ENCODE results near the gene CLOCK. TPM values are rescaled to one million over a fixed set of nuclear protein-coding genes. Genes with fewer than 3 reads are reported as not detected.

Gene CLOCK
- total RNA-seq, 1 donor from 2014 or later, result 27.9 TPM

- no peak for DNase-seq (ENCODE audit: low spot score)
Measured at GRCh38 chr4:55382488-55383003, 164.2 kb downstream of the CLOCK start.

- DNase-seq (ENCODE audit: low spot score), result no peak
Measured at GRCh38 chr4:55381502-55381901, 165.2 kb downstream of the CLOCK start.

GRCh38 chr4:55380576-55380975 is 166.1 kb downstream of the CLOCK start:
- no peak for DNase-seq (ENCODE audit: low spot score)

DNA sequence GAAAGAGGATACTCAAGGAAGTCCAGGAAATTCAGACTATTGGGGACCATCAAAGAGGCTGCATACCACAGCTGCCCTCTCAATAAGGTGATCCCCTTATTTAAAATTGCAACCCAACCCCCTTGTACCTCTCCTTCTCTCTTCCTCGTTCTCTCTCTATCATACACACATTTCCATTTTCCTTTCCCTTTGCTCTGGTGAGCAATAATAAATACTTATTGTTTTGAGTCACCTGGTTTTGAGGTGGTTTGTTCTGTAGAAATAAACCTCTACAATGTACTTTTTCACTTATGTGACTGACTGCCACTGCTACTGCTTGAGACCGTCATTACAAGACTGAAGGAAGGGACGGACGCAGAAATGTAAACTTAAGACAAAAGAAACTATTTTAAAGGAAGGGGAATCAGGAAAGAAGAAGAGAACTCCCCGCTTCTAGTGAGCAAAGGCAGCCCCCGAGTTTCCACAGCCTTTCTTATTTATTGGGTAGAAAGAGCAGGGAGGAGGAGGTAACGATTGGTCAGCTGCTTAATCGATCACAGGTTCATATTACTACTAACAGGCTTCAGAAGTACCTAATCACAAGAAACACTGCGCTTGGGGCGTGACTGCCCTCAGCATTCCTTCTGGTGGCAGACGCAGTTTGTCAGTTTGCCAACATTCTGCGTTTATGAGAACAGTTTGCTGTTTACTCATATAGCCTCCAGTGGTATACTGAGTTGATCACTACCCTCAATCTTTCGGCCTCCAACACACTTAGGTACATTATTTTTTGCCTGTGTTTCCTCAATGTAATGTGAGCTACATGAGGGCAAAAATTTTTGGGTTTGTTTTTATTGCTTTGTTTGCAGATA is 167.9 kb downstream of the CLOCK start:
- DNase-seq (ENCODE audit: low spot score), result no peak

Other genes starting within 250 kb of the CLOCK start
- 3.1 TPM for gene SRD5A3, start 200.7 kb downstream of the CLOCK start, total RNA-seq (ENCODE audit: insufficient read depth, low replicate concordance)
- 225 TPM for gene TMEM165, start 151.0 kb downstream of the CLOCK start, total RNA-seq (ENCODE audit: insufficient read depth, low replicate concordance)
- gene PDCL2, start 45.3 kb upstream of the CLOCK start, total RNA-seq (ENCODE audit: insufficient read depth, low replicate concordance), result not detected
- not detected for gene NMU, start 89.4 kb upstream of the CLOCK start, total RNA-seq (ENCODE audit: insufficient read depth, low replicate concordance)